ENCODE results near the gene GRIA3.

- TF ChIP-seq POLR2A (IDR thresholded peaks at IDR 0.05; ENCODE audit: low read depth, low read length) (no peak), POLR2AphosphoS5 (IDR thresholded peaks at IDR 0.05; ENCODE audit: low read depth, low read length) (no peak)
Observed at GRCh38 chrX:123477673-123478072, 293.6 kb downstream of the GRIA3 start.

Measured in GM12892 (cell line).